GM23248 (cell line): ENCODE results near the gene TGM2. TPM values are rescaled to one million over a fixed set of nuclear protein-coding genes. Genes with fewer than 3 reads are reported as not detected.
A peak's percentile ranks its signal among the peaks of the same experiment; 100 is the strongest.

Experiments
- DNase-seq: peaks from one replicate; pipeline ENCODE4 v3.0.0-alpha.2; 2015
- H2AFZ ChIP-seq: fragments of 200-600 bp; sonication (generic); 2 replicates; pipeline ENCODE4 v1.6.1; 2016; ENCODE audit warnings: antibody characterized with exemption
- H3F3A ChIP-seq: fragments of 200-600 bp; sonication (generic); 2 replicates; pipeline ENCODE4 v1.6.1; 2016; ENCODE audit warnings: mild to moderate bottlenecking, antibody characterized with exemption, mixed run types; ENCODE audit not compliant: insufficient read depth
- H3K27ac ChIP-seq: fragments of 200-600 bp; sonication (generic); 2 replicates; pipeline ENCODE4 v1.5.1; 2016; ENCODE audit warnings: mild to moderate bottlenecking
- H3K27me3 ChIP-seq: fragments of 200-600 bp; sonication (generic); replicated peaks from 2 replicates; pipeline ENCODE4 v1.6.1; 2016; ENCODE audit warnings: mild to moderate bottlenecking; ENCODE audit not compliant: insufficient read depth
- H3K36me3 ChIP-seq: fragments of 200-600 bp; sonication (generic); 2 replicates; pipeline ENCODE4 v1.6.1; 2016; ENCODE audit warnings: low read depth, mild to moderate bottlenecking
- H3K4me1 ChIP-seq: fragments of 200-600 bp; sonication (generic); 2 replicates; pipeline ENCODE4 v1.6.1; 2016; ENCODE audit warnings: mild to moderate bottlenecking; ENCODE audit not compliant: insufficient read depth
- H3K4me2 ChIP-seq: fragments of 200-600 bp; sonication (generic); one replicate; pipeline ENCODE4 v1.6.1; 2016; ENCODE audit warnings: mild to moderate bottlenecking; ENCODE audit not compliant: unreplicated experiment
- H3K4me3 ChIP-seq: fragments of 200-600 bp; sonication (generic); 2 replicates; pipeline ENCODE4 v1.5.1; 2016; ENCODE audit warnings: mild to moderate bottlenecking
- H3K79me2 ChIP-seq: fragments of 200-600 bp; sonication (generic); 2 replicates; pipeline ENCODE4 v1.6.1; 2016; ENCODE audit warnings: mild to moderate bottlenecking; ENCODE audit not compliant: insufficient read depth
- H3K9ac ChIP-seq: fragments of 200-600 bp; sonication (generic); 2 replicates; pipeline ENCODE4 v1.6.1; 2016; ENCODE audit warnings: mild to moderate bottlenecking
- H3K9me2 ChIP-seq: fragments of 200-600 bp; sonication (generic); 2 replicates; pipeline ENCODE4 v1.6.1; 2016; ENCODE audit warnings: mixed run types, mild to moderate bottlenecking, moderate library complexity; ENCODE audit not compliant: insufficient read depth
- H3K9me3 ChIP-seq: fragments of 200-600 bp; sonication (generic); one replicate; pipeline ENCODE4 v1.6.1; 2017; ENCODE audit warnings: low read depth
- H4K20me1 ChIP-seq: fragments of 200-600 bp; sonication (generic); 2 replicates; pipeline ENCODE4 v1.6.0; 2016; ENCODE audit not compliant: insufficient read depth
- EZH2 ChIP-seq: fragments of 200-600 bp; sonication (generic); IDR thresholded peaks from 2 replicates; pipeline ENCODE4 v1.6.1; 2018; ENCODE audit warnings: antibody characterized with exemption, mild to moderate bottlenecking; ENCODE audit not compliant: insufficient read depth, poor library complexity, severe bottlenecking
- EZH2phosphoT487 ChIP-seq: fragments of 200-600 bp; sonication (generic); IDR thresholded peaks from 2 replicates; pipeline ENCODE4 v1.6.1; 2018; ENCODE audit warnings: antibody characterized with exemption, moderate library complexity, mild to moderate bottlenecking, low read depth; ENCODE audit not compliant: insufficient read depth
- WGBS, 2 experiments: methylation state at CpG; one replicate each; pipeline ENCODE4 v1.1.6; 2015 to 2017; ENCODE audit warnings: low lambda C conversion rate in 2 of 2, low coverage in 1 of 2; ENCODE audit errors: missing lambda C conversion rate in 2 of 2; 5-methylcytosine and 5-hydroxymethylcytosine counted together
- in situ Hi-C: fragments of 300-500 bp; cut with MboI; formaldehyde crosslinking; loops from 2 replicates; pipeline ENCODE4 v1.15.0; 2020
- polyA plus RNA-seq: library from polyadenylated mRNA; unstranded; fragments of >200 nt; fragmentation: Nextera tagmentation; extraction: Ambion mirVana; gene quantifications from 2 replicates; pipeline ENCODE4 v1.2.1, GENCODE V29; 2016
- total RNA-seq: library from RNA; depleted of rRNA; stranded (reverse); fragments of >200 nt; shearing (Covaris generic); gene quantifications from 2 replicates; pipeline ENCODE4 v1.2.3, GENCODE V29; 2014

TGM2 gene
- total and polyA plus RNA-seq, 2 experiments from 2014 or later = 254 to 311 TPM

DNA sequence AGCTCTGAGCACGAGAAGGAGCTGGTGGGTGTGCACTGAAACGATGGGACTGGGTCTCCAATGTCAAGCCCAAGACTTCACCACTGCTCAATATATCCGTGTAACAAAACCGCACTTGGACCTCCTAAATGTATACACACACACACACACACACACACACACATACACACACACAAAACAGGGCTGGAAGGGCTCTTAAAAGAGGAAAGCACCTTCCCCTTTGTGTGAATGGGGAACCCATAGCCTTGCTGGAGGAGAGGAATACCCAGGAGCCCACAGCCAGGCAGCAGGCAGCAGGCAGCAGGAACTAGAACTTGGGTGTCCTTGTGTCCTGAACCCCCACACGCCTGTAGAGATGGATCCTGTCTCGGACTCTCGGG is 29.8 kb downstream of the TGM2 start:
- H4K20me1 ChIP-seq = no peaks in the 10 kb centered on the region
- H3K27me3 ChIP-seq = no peaks in the 10 kb centered on the region
- no peak overlapping the region for H3K27ac ChIP-seq
- in situ Hi-C loops = no loop called here
- peaks cover 3% of the 10 kb centered on the region; the same call in 1 of the 2 replicates for H3K36me3 ChIP-seq
- no peaks in the 10 kb centered on the region for H3K9me2 ChIP-seq
- no peak overlapping the region for H2AFZ ChIP-seq
- peaks cover 13% of the 10 kb centered on the region for H3K4me1 ChIP-seq
- H3K4me3 ChIP-seq = no peak overlapping the region
- no peak for DNase-seq
- no peak overlapping the region for H3K9ac ChIP-seq
- no peaks in the 10 kb centered on the region for H3K9me3 ChIP-seq
- WGBS, 2 experiments = 95% methylated on average over 7 of the region's 7 CpGs
- H3K4me2 ChIP-seq = no peak overlapping the region
- TF ChIP-seq EZH2 = no peak
- no peak for TF ChIP-seq EZH2phosphoT487
- no peaks in the 10 kb centered on the region for H3K79me2 ChIP-seq
- peaks cover 10% of the 10 kb centered on the region for H3F3A ChIP-seq

GRCh38 chr20:38134427-38135270 is 30.4 kb downstream of the TGM2 start:
- Histone ChIP-seq H3K9ac (no peak overlapping the region), H3K9me3 (no peaks in the 10 kb centered on the region), H3K27me3 (no peaks in the 10 kb centered on the region), H3K9me2 (no peaks in the 10 kb centered on the region), H3K27ac (no peak overlapping the region), H2AFZ (no peak overlapping the region), H3K36me3 (peaks cover 3% of the 10 kb centered on the region; the same call in 1 of the 2 replicates), H3K4me1 (peaks cover 13% of the 10 kb centered on the region), H3K79me2 (no peaks in the 10 kb centered on the region), H3K4me2 (no peak overlapping the region), H3K4me3 (no peak overlapping the region), H3F3A (peaks cover 9% of the 10 kb centered on the region), H4K20me1 (no peaks in the 10 kb centered on the region)
- DNase-seq = peak; percentile 57
- in situ Hi-C loops = no loop called here
- WGBS, 2 experiments = 62 to 64% methylated on average over 9 of the region's 9 CpGs
- TF ChIP-seq EZH2phosphoT487 = no peak
- no peak for TF ChIP-seq EZH2

- DNase-seq = no peak
- Histone ChIP-seq H3F3A (peaks cover 7% of the 10 kb centered on the region), H3K27me3 (no peaks in the 10 kb centered on the region), H3K4me1 (peaks cover 13% of the 10 kb centered on the region), H3K36me3 (peaks cover 3% of the 10 kb centered on the region; the same call in 1 of the 2 replicates), H2AFZ (no peak overlapping the region), H3K9me3 (no peaks in the 10 kb centered on the region), H3K27ac (no peak overlapping the region), H3K79me2 (no peaks in the 10 kb centered on the region), H3K9me2 (no peaks in the 10 kb centered on the region), H3K9ac (no peak overlapping the region), H4K20me1 (no peaks in the 10 kb centered on the region), H3K4me3 (no peak overlapping the region), H3K4me2 (no peak overlapping the region)
- TF ChIP-seq EZH2phosphoT487 (no peak), EZH2 (no peak)
- WGBS, 2 experiments = 85 to 92% methylated on average over 10 of the region's 10 CpGs
- in situ Hi-C loops = no loop called here
These were observed 31.2 kb downstream of the TGM2 start for GRCh38 chr20:38133680-38134426.

DNA sequence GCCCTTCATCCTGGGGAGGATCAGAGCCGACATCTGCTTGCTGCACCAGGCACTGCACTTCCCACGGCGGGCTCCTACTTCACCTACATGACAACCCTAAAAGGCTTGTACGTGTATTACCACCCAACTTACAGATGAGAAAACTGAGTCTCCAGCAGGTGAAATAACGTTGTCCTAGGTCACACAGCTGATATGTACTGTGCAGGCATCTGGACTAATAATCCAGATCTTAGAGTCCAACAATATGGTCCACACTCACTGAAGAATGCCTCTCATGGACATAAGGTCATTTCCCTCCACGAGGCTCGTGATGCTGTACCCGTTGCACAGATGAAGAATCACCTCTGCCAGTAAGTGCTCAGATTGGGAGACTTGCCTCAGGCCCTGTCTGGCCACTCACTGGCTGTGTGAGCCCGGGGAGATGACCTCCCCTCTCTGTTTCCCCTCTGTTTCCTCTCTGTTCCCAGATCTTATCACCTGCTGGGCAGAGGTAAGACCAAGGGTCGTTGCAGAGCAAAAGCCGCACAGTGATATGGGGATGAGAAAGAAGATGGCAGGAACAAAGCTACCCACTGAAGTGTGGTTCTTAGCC is 32.1 kb downstream of the TGM2 start:
- Histone ChIP-seq H3K9me3 (no peaks in the 10 kb centered on the region), H4K20me1 (no peaks in the 10 kb centered on the region), H3K36me3 (no peaks in the 10 kb centered on the region; the same call in 1 of the 2 replicates), H3K79me2 (no peaks in the 10 kb centered on the region), H3K27ac (no peak overlapping the region), H2AFZ (no peak overlapping the region), H3K4me3 (no peak overlapping the region), H3K9me2 (no peaks in the 10 kb centered on the region), H3K9ac (no peak overlapping the region), H3F3A (peaks cover 6% of the 10 kb centered on the region), H3K4me2 (no peak overlapping the region), H3K27me3 (no peaks in the 10 kb centered on the region), H3K4me1 (peaks cover 13% of the 10 kb centered on the region)
- TF ChIP-seq EZH2phosphoT487 = no peak
- no peak for TF ChIP-seq EZH2
- no peak for DNase-seq
- WGBS, 2 experiments = 85 to 88% methylated on average over 11 of the region's 11 CpGs
- in situ Hi-C loops = no loop called here
